RWPE2 (cell line): ENCODE measurements around the gene PADI1.
A peak's percentile ranks its signal among the peaks of the same experiment; 100 is the strongest.

Source experiments
- ATAC-seq: fragments of 200-7000 bp; cut with Tn5 transposase; 3 replicates; pipeline ENCODE4 v1.9.1; 2021; ENCODE audit warnings: low read depth
- DNase-seq: peaks from one replicate; pipeline ENCODE4 v3.0.0-alpha.2; 2020; ENCODE audit warnings: low spot score
- H3K27ac ChIP-seq: fragments of 450-650 bp; 2 replicates; pipeline ENCODE4 v1.5.1; 2017; ENCODE audit warnings: mild to moderate bottlenecking; ENCODE audit not compliant: poor library complexity, severe bottlenecking
- H3K27me3 ChIP-seq: fragments of 250-450 bp; sonication (Bioruptor Pico); 2 replicates; pipeline ENCODE4 v1.5.1; 2021; ENCODE audit warnings: mild to moderate bottlenecking, moderate library complexity; ENCODE audit not compliant: insufficient read depth, poor library complexity, severe bottlenecking
- H3K36me3 ChIP-seq: fragments of 250-450 bp; sonication (Bioruptor Pico); 2 replicates; pipeline ENCODE4 v1.5.1; 2020; ENCODE audit warnings: low read depth, mild to moderate bottlenecking, moderate library complexity
- H3K4me1 ChIP-seq: fragments of 250-450 bp; sonication (Bioruptor Pico); 2 replicates; pipeline ENCODE4 v1.5.1; 2021; ENCODE audit warnings: mild to moderate bottlenecking, moderate library complexity; ENCODE audit not compliant: insufficient read depth, poor library complexity, severe bottlenecking
- H3K4me3 ChIP-seq: fragments of 250-450 bp; sonication (Bioruptor Pico); 2 replicates; pipeline ENCODE4 v1.5.1; 2021; ENCODE audit warnings: mild to moderate bottlenecking, moderate library complexity; ENCODE audit not compliant: severe bottlenecking
- H3K9me3 ChIP-seq: fragments of 250-450 bp; sonication (Bioruptor Pico); 2 replicates; pipeline ENCODE4 v1.5.1; 2021; ENCODE audit warnings: mild to moderate bottlenecking, moderate library complexity; ENCODE audit not compliant: severe bottlenecking
- TF ChIP-seq, protein P1 (sequence below): fragments of 450-650 bp; IDR thresholded peaks from one replicate; pipeline ENCODE4 v1.5.1; 2017; ENCODE audit warnings: mild to moderate bottlenecking, moderate library complexity; ENCODE audit not compliant: poor library complexity, severe bottlenecking

PADI1 gene, protein sequence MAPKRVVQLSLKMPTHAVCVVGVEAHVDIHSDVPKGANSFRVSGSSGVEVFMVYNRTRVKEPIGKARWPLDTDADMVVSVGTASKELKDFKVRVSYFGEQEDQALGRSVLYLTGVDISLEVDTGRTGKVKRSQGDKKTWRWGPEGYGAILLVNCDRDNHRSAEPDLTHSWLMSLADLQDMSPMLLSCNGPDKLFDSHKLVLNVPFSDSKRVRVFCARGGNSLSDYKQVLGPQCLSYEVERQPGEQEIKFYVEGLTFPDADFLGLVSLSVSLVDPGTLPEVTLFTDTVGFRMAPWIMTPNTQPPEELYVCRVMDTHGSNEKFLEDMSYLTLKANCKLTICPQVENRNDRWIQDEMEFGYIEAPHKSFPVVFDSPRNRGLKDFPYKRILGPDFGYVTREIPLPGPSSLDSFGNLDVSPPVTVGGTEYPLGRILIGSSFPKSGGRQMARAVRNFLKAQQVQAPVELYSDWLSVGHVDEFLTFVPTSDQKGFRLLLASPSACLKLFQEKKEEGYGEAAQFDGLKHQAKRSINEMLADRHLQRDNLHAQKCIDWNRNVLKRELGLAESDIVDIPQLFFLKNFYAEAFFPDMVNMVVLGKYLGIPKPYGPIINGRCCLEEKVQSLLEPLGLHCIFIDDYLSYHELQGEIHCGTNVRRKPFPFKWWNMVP

DNA sequence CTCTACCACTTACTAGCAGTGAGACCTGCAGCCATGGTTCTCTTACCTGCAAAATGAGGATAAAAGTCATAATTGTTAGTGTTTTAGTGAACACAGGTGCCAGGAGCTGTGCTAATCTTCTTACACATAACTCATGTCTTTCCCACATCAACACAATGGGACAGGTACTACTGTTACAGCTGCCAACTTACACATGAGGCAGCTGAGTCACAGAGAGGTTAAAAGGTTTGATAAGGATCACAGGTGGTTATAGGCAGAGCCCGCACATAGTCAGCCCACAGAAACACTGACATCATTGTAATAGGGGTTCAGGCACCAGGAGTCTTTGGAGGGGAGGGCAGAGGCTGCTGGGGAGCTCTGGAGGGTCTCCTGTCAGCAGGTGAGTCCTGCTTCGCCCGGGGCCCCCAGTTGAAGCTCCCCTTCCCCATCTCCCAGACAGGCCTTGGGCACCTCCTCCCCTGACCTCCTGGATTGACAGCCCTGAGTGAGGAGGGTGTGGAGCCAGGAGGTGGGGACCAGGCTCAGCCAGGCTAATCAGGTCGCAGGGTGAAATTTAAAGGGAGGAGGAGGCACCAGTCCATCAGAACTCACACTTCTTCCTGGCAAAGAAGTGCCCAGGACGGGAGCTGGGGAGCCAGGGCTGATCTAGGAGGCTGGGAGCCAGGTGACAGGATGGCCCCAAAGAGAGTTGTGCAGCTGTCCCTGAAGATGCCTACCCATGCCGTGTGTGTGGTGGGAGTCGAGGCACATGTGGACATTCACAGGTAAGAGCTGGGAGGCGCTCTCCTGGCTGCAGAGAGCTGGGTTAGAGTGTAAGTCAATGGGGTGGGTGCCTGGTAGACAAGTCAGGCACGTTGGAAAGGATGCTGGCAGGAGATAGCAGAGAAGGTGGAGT, at the start of gene PADI1:
Gene PADI1 (plus strand): TSS at position 583 of the 895 bp plus-strand sequence. CDS start 90 bp downstream, at position 673.
- no peak within 1 kb of the TSS for H3K4me3 ChIP-seq
- H3K27me3 ChIP-seq, result no peaks in the 10 kb centered on the region
- no peak for DNase-seq
- TF ChIP-seq, protein P1, sequence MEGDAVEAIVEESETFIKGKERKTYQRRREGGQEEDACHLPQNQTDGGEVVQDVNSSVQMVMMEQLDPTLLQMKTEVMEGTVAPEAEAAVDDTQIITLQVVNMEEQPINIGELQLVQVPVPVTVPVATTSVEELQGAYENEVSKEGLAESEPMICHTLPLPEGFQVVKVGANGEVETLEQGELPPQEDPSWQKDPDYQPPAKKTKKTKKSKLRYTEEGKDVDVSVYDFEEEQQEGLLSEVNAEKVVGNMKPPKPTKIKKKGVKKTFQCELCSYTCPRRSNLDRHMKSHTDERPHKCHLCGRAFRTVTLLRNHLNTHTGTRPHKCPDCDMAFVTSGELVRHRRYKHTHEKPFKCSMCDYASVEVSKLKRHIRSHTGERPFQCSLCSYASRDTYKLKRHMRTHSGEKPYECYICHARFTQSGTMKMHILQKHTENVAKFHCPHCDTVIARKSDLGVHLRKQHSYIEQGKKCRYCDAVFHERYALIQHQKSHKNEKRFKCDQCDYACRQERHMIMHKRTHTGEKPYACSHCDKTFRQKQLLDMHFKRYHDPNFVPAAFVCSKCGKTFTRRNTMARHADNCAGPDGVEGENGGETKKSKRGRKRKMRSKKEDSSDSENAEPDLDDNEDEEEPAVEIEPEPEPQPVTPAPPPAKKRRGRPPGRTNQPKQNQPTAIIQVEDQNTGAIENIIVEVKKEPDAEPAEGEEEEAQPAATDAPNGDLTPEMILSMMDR, result no peak
- peaks cover 27% of the 10 kb centered on the region for H3K4me1 ChIP-seq
- no peaks in the 10 kb centered on the region for H3K36me3 ChIP-seq
- peak; percentile 31; the same call in 1 of the 3 replicates for ATAC-seq
- peak within 1 kb of the TSS; percentile 14 for H3K27ac ChIP-seq
- H3K9me3 ChIP-seq, result no peaks in the 10 kb centered on the region

DNA sequence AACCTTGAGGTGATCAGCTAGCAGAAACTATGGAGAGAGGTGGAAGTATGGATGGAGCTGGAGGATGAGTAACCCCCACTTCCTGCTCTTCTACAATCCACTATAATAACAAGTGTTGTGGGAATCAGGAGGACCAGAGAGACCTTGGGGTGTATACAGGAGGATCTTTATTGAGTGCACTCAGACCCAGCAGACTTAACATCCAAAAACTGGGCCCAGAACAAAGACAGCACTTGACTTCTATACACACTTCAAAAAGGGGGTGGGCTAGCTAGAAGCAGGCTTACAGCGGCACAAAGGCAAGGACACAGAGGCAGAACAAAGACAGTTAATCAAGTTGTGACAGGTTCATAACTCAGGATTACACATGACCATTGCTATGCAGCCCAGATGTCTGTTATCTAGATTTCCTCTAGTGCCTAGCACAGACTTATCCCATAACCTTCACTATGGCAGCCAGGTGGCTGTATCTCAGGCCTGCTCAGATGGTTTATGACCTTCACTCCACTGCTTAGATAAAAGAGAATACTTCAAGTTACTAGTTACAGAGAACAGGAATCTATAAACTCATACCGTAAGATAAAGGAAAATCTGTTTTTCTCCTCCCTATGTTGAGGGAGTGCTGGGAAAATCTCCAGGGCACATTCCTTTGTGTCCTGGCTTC, 49.5 kb upstream of the PADI1 start:
- TF ChIP-seq, protein P1, result no peak
- DNase-seq (peak; percentile 0), ATAC-seq (no peak)
- no peak overlapping the region for H3K4me3 ChIP-seq
- H3K27ac ChIP-seq, result no peak overlapping the region
- peaks cover 15% of the 10 kb centered on the region for H3K9me3 ChIP-seq
- H3K27me3 ChIP-seq, result no peaks in the 10 kb centered on the region
- H3K36me3 ChIP-seq, result no peaks in the 10 kb centered on the region
- H3K4me1 ChIP-seq, result no peaks in the 10 kb centered on the region

DNA sequence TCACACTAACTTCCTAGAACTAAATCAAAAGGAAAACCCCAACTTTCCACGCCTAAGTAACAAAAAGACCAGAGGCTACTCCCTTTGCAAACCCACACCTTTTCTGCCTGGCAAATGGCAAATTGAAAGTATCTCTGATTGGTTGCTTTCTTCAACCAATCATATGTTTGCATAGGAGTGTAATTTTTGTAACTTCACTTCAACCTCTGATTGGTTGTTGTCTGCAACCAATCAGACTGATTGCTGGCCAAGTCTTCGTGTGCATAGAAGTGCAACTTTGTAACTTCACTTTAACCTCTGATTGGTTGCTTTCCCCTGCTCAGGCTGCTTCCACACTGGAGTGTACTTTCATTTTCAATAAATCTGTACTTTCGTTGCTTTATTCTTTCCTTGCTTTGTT, 48.8 kb upstream of the PADI1 start:
- Histone ChIP-seq H3K27ac (no peak overlapping the region), H3K4me1 (no peaks in the 10 kb centered on the region)
- ATAC-seq, result no peak

DNA sequence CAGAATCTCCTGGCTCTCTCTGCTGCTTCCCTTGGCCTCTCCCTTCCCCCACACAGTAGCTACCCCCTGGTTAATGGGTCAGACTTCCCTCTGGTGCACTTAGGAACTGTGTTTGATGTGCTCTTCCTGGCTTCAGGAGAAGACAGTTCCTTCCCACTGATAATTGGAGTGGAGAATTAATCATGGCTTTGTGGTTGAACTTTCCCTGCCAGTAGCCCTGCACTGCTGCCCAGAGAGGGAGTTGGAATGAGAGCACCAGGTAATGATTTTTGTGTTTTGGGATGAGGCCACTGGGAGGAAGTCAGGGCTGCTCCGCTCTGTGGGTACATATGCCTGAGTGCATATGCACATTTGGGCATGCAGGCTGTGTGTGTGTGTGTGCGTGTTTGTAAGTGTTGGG, 46.0 kb upstream of the PADI1 start:
- Histone ChIP-seq H3K4me3 (no peak overlapping the region), H3K9me3 (peaks cover 15% of the 10 kb centered on the region), H3K27ac (no peak overlapping the region), H3K4me1 (peaks cover 6% of the 10 kb centered on the region), H3K27me3 (no peaks in the 10 kb centered on the region), H3K36me3 (no peaks in the 10 kb centered on the region)
- no peak for DNase-seq
- no peak for ATAC-seq
- TF ChIP-seq, protein P1, result no peak

More for the DNA sequence above, 48.8 kb upstream of the PADI1 start:
- no peaks in the 10 kb centered on the region for H3K36me3 ChIP-seq
- DNase-seq, result no peak
- H3K4me3 ChIP-seq, result no peak overlapping the region
- H3K9me3 ChIP-seq, result peaks cover 15% of the 10 kb centered on the region
- H3K27me3 ChIP-seq, result no peaks in the 10 kb centered on the region
- TF ChIP-seq, protein P1, result no peak
